Loucy (cell line): ENCODE measurements around the gene CCDC90B.

Experiments
- H2AFZ ChIP-seq: fragments of 200-600 bp; sonication (generic); 2 replicates; pipeline ENCODE4 v1.6.0; 2016; ENCODE audit warnings: antibody characterized with exemption, mild to moderate bottlenecking, low read length, moderate library complexity
- H3F3A ChIP-seq: fragments of 200-600 bp; 2 replicates; pipeline ENCODE4 v1.6.0; 2016; ENCODE audit warnings: antibody characterized with exemption, low read depth, mild to moderate bottlenecking
- H3K27me3 ChIP-seq: fragments of 200-600 bp; sonication (generic); 2 replicates; pipeline ENCODE4 v1.6.1; 2014; ENCODE audit warnings: low read length, mild to moderate bottlenecking; ENCODE audit not compliant: insufficient read depth, poor library complexity, severe bottlenecking
- H3K36me3 ChIP-seq: fragments of 200-600 bp; sonication (generic); 2 replicates; pipeline ENCODE4 v1.6.1; 2016; ENCODE audit warnings: low read length; ENCODE audit not compliant: insufficient read depth
- H3K4me1 ChIP-seq: fragments of 200-600 bp; sonication (generic); 2 replicates; pipeline ENCODE4 v1.5.1; 2014; ENCODE audit warnings: low read length, mild to moderate bottlenecking; ENCODE audit not compliant: insufficient read depth, poor library complexity, severe bottlenecking
- H3K4me2 ChIP-seq: fragments of 200-600 bp; sonication (generic); 2 replicates; pipeline ENCODE4 v1.6.0; 2014; ENCODE audit warnings: antibody characterized with exemption, low read length, low read depth, mild to moderate bottlenecking; ENCODE audit not compliant: poor library complexity, severe bottlenecking
- H3K4me3 ChIP-seq: fragments of 200-600 bp; sonication (generic); 2 replicates; pipeline ENCODE4 v1.5.1; 2014; ENCODE audit warnings: low read length, mild to moderate bottlenecking, mixed read lengths; ENCODE audit not compliant: poor library complexity, severe bottlenecking
- H3K79me2 ChIP-seq: fragments of 200-600 bp; sonication (generic); 2 replicates; pipeline ENCODE4 v1.6.1; 2014; ENCODE audit warnings: low read length; ENCODE audit not compliant: insufficient read depth
- H3K9ac ChIP-seq: fragments of 200-600 bp; sonication (generic); 2 replicates; pipeline ENCODE4 v1.6.0; 2014; ENCODE audit warnings: mild to moderate bottlenecking, low read depth, low read length, moderate library complexity; ENCODE audit not compliant: poor library complexity, severe bottlenecking
- H3K9me2 ChIP-seq: fragments of 200-600 bp; sonication (generic); replicated peaks from 2 replicates; pipeline ENCODE4 v1.6.1; 2016; ENCODE audit warnings: low read depth, low read length, mixed read lengths
- H3K9me3 ChIP-seq: fragments of 200-600 bp; sonication (generic); 2 replicates; pipeline ENCODE4 v1.6.1; 2014; ENCODE audit warnings: mild to moderate bottlenecking, antibody characterized with exemption, low read length, low read depth; ENCODE audit not compliant: insufficient read depth
- H4K20me1 ChIP-seq: fragments of 200-600 bp; sonication (generic); 2 replicates; pipeline ENCODE4 v1.6.0; 2014; ENCODE audit warnings: antibody characterized with exemption, low read length, mild to moderate bottlenecking; ENCODE audit not compliant: insufficient read depth, poor library complexity, severe bottlenecking
- EZH2phosphoT487 ChIP-seq: fragments of 200-600 bp; IDR thresholded peaks from 2 replicates; pipeline ENCODE4 v1.6.1; 2018; ENCODE audit warnings: antibody characterized with exemption, mild to moderate bottlenecking, moderate library complexity, borderline replicate concordance
- TF ChIP-seq, protein P1 (sequence below): fragments of 200-600 bp; sonication (generic); conservative IDR thresholded peaks from 2 replicates; pipeline ENCODE4 v1.5.1; 2014; ENCODE audit warnings: mild to moderate bottlenecking, antibody characterized with exemption, low read length

The CCDC90B gene

DNA sequence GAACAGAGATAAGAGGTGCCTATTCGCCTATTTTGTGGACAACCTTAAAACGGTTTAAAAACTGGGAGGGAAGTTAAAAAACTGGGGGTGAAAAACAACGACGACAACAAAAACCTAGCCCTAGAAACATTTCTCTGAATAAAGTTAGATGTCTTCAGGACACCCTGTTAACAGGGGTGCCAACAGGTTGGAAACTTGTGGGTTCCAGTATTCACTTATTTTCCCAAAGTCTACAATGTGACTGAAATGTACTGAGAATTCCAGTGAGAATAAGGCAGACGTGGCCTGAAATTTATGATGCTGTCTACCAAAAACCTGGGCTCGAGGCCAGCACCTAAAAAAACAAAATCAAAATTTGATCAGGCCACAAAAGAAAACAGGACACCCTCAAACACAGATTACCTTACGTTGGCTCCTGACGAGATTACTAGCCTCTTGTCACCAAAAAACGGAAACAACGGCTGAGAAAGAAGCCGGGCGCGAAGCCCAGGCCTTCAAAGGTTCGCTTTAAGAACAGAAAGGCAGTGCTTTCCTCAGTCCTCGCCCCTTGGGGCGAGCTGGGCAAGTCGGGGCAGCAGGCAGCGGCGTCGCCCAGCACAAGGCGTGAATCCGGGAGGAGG, 906 bp downstream of the CCDC90B start:
- Histone ChIP-seq H3K4me3 (peak overlapping the region; percentile 99), H3F3A (no peaks in the 10 kb centered on the region), H2AFZ (peak overlapping the region; percentile 98), H3K4me2 (peak overlapping the region; percentile 83), H3K9me2 (no peaks in the 10 kb centered on the region), H3K27me3 (no peaks in the 10 kb centered on the region), H3K9me3 (no peaks in the 10 kb centered on the region), H3K36me3 (no peaks in the 10 kb centered on the region), H3K9ac (peak overlapping the region; percentile 91), H3K4me1 (peaks cover 26% of the 10 kb centered on the region), H3K79me2 (peaks cover 20% of the 10 kb centered on the region), H4K20me1 (no peaks in the 10 kb centered on the region)
- no peak for TF ChIP-seq EZH2phosphoT487
- TF ChIP-seq, protein P1, sequence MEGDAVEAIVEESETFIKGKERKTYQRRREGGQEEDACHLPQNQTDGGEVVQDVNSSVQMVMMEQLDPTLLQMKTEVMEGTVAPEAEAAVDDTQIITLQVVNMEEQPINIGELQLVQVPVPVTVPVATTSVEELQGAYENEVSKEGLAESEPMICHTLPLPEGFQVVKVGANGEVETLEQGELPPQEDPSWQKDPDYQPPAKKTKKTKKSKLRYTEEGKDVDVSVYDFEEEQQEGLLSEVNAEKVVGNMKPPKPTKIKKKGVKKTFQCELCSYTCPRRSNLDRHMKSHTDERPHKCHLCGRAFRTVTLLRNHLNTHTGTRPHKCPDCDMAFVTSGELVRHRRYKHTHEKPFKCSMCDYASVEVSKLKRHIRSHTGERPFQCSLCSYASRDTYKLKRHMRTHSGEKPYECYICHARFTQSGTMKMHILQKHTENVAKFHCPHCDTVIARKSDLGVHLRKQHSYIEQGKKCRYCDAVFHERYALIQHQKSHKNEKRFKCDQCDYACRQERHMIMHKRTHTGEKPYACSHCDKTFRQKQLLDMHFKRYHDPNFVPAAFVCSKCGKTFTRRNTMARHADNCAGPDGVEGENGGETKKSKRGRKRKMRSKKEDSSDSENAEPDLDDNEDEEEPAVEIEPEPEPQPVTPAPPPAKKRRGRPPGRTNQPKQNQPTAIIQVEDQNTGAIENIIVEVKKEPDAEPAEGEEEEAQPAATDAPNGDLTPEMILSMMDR: no peak

DNA sequence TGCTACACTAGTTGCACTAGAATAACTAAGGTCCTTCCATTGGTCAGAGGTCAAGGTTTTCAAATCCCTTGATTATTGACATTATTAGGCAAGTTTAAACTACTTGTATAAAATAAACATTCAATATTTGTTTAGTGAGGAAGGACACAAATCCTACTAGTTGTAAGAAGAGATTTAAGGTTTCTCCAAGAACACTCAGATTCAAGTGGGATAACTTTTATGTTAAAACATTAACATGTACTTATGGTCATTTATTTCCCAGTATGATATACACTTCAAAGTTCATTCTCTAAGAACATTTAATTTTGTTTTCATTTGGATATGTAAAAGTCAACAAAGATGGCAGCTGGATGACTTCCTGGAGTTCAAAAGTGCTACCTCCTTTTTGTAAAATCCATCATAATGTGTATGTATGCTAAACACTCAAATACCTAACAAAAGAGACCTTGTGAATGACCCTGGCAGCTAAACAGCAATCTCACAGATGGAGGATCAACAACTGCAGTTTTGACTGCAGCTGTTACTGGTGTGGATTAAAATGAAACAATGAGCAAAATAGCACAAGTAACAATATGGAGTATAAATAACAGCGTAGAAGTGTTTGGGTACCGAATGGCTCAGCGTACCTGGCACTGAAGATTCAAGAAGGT, 1.5 kb downstream of the CCDC90B start:
- Histone ChIP-seq H3K36me3 (no peaks in the 10 kb centered on the region), H3K4me1 (peaks cover 26% of the 10 kb centered on the region), H3K9me3 (no peaks in the 10 kb centered on the region), H2AFZ (no peak overlapping the region), H3K27me3 (no peaks in the 10 kb centered on the region), H3K4me2 (peak overlapping the region; percentile 83), H3K9ac (peak overlapping the region; percentile 91), H4K20me1 (no peaks in the 10 kb centered on the region), H3K9me2 (no peaks in the 10 kb centered on the region), H3F3A (no peaks in the 10 kb centered on the region), H3K4me3 (peak overlapping the region; percentile 99), H3K79me2 (peaks cover 20% of the 10 kb centered on the region)
- no peak for TF ChIP-seq EZH2phosphoT487
- TF ChIP-seq, protein P1: no peak

DNA sequence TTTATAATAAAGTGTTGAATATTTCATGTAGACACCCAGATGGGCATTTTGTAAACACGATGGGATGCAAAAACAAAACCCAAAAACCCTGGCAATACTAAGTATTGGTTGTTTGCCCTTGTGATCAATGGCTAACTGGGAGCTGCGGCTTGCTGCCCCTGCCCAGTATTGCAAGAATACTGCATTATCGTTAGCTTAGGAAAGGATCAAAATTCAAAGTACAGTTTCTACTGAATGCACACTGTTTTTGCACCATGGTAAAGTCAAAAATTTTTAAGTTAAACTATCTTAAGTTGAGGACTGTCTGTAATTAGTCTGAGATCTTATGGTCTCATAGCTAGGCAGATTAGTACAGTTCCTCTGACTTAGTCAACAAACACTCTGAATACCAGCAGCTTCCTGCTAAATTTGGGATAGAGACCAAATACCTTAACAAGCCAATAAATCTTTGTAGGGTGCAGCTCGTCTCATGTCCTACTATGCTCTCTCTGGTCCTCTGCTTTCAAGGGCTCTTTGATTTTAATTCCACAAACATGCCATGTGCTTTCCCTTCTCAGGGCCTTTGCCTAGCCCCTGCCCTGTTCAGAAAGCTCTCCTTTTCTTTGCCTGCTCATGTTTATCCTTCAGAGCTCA, 4.0 kb downstream of the CCDC90B start:
- H3K27me3 ChIP-seq: no peaks in the 10 kb centered on the region
- H3F3A ChIP-seq: no peaks in the 10 kb centered on the region
- peaks cover 20% of the 10 kb centered on the region for H3K79me2 ChIP-seq
- TF ChIP-seq EZH2phosphoT487: no peak
- TF ChIP-seq, protein P1: no peak
- no peaks in the 10 kb centered on the region for H3K36me3 ChIP-seq
- no peak overlapping the region for H3K9ac ChIP-seq
- peak overlapping the region; percentile 36 for H3K4me3 ChIP-seq
- no peaks in the 10 kb centered on the region for H4K20me1 ChIP-seq
- no peaks in the 10 kb centered on the region for H3K9me3 ChIP-seq
- H2AFZ ChIP-seq: no peak overlapping the region
- peaks cover 26% of the 10 kb centered on the region for H3K4me1 ChIP-seq
- H3K4me2 ChIP-seq: peak overlapping the region; percentile 83
- H3K9me2 ChIP-seq: no peaks in the 10 kb centered on the region
